GM18505 (cell line): ENCODE data around the gene ZMIZ1.

Experiments
- ATAC-seq: cut with Tn5 transposase; IDR thresholded peaks from one replicate; pipeline ENCODE4 v1.9.1; 2021; ENCODE audit not compliant: unreplicated experiment
- POLR2A ChIP-seq: IDR thresholded peaks from 4 replicates; pipeline ENCODE4 v1.6.1; 2011; ENCODE audit warnings: borderline replicate concordance; ENCODE audit not compliant: insufficient read depth, insufficient read length; ENCODE audit errors: extremely low read depth

Gene ZMIZ1

GRCh38 chr10:79246209-79246581 is 177.4 kb downstream of the ZMIZ1 start:
- TF ChIP-seq POLR2A, result peak; percentile 29
- no peak for ATAC-seq

DNA sequence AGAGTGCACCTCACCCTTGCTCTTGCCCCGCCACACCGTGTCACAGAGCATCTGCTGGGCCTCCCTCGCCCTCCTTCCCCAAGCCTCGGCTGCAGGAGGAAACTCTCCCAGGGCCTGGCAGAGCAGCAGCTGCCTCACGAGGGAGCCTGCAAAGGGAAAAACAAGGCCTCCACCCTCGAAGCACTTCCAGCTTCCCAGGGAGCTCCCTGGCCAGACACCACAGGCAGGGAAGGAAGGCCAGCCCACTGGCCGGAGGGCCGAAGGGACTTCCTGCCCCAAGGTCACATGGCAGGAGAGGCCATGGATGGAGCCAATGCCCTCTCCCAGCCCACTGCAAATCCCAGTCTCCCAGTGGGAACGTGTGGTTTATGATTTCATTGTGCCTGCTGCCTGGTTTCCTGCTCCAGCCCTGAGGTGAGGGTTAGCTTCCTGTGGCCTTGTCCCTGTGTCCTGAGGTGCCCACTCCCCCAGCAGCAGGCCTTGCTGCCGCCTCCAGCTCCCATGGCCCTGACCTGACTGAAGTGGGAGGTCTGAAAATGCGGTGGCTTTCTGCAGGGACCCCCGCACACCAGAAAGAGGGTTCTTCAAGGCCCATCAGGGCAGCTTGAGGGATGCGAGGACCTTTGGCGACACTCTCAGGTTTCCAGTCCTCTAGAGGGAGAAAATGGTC is 178.0 kb downstream of the ZMIZ1 start:
- ATAC-seq, result no peak
- no peak for TF ChIP-seq POLR2A

DNA sequence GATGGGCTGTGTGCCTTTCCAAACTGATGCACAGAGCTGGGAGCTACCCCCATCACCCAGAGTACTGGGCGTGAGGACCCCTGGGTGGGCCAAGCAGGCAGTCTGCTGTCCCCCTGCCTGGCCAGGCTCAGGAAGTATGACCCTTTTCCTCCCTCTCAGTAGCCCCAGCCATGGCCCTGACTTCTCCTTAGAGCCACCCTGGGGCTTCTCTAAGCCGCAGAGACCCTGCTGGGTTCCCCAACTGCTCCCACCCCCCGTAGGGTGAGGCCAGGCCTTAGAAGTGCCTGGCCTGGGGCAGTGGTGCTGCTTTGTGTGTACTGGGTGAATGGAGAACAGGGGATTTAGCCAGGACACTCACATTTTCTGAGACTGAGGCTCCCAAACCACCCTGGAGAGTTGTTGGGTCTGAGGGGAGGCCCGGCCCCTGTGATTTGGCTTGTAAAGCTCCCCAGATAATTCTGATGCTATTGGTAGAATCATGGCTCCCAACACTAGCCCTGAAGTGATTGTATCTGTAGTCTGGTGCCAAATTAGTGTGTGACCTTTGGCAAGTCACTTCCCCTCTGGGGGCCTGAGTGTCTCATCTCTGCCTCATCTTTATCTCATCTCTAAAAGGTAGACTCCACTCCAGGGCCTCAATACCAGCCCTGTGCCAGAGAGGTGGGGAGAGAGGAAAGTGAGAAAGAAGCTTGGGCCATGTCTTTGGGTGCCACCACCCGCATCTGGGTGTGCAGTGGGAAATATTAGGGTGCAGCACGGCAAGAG is 178.8 kb downstream of the ZMIZ1 start:
- TF ChIP-seq POLR2A, result no peak
- no peak for ATAC-seq

DNA sequence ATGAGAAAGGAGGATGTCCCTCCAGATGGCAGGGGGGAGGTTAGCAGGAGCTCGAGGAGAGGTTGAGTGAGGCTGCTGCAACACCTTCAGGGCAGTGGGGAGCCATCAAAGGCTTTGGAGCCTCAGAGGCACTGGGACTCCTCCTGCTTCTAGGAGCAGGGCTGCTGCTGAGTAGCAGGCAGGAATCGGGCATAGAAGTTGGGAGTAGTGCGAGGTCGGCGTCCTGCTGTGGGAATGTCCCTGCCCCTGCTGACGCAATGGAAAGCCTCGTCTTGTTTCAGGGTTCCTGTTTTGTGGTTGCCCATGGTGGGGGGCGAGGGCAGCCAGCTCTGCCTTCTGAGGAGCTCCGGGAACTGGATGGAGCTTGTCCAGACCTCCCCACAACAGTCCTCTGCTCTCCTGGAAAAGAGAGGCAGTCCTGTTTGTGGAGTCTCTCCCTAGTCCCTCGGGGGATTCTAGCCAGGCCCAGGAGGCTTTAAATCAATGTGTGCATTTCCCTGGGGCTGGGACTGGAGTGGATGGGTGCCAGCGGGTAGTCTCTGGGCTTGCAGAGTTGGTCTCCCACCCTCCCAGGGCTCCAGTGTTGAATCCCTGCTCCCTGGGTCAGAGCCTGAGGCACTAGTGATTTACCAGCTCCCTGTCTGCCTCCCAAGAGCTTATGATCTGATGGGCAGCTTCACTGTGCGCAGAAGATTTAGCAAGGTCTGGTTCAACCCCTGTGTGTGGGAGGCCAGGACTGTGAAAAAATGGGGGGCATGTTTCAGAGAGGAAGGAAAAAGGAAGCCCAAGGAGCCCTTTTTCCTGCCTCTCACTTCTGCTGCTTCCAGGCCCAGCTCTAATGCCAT is 179.8 kb downstream of the ZMIZ1 start:
- no peak for ATAC-seq
- peak; percentile 63 for TF ChIP-seq POLR2A

DNA sequence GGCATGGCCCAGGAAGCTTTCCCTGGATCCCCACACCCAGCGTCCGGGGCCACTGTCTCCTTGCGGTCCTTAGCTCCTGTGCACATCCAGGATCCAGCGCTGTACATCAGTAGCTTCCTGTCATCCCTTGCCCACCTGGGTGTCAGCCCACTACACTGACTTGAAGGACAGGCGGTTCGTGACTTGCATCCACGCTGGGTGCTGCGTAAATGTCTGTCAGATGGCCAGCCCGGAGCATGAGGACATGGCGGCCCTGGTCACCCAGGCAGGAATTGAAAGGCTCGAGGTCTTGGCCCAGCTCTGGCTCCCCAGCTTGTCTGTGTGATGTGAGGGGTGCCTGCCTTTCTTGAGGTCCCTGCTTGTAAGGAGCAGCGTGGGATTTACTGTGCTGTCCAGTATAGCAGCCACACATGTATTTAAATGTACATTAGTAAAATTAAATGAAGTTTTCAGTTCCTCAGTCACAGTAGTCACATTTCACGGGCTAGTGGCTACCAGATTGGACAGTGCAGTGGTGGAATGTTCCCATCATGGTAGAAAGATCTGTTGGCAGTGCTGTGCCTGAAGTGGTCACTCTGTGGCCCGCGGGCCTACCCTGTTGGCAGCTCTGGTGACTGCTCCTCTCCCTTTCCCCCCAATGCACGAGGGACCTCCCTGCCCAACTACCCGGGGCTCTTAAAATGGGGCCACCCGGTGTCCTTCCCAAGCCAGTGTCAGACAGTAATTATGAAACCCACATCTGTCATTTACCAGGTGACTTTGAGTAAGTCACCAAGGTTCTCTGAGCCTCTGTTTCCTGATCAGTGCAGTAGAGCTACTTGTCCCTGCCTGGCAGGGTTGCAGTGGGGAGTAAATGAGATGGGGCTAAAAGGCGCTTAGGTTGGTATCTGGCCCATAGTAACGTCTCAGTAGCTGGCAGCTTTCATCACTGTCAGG is 180.7 kb downstream of the ZMIZ1 start:
- peak; percentile 39 for TF ChIP-seq POLR2A
- ATAC-seq, result peak; percentile 68

GRCh38 chr10:79250259-79250658 is 181.5 kb downstream of the ZMIZ1 start:
- peak; percentile 48 for TF ChIP-seq POLR2A
- peak; percentile 22 for ATAC-seq

DNA sequence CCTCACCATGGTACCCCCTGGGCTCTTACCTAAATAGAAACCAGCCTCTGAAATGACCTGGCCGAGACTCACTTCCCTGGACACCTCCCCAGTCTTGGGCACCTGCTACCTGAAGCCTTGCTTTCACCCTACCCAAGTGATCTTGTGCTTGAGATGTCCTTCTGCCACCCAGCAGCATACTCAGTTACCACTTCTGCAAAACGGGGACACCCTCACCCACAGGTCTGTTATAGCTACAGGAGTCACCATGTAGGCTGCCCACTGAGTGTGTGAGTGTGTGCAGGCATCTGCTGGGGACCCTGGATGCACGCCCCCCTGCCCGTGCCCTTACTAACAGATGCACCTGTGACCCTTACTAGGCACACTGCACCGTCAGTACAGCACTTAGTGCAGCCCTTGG is 183.7 kb downstream of the ZMIZ1 start:
- no peak for TF ChIP-seq POLR2A

GRCh38 chr10:79252971-79253370 is 184.2 kb downstream of the ZMIZ1 start:
- ATAC-seq, result no peak
- TF ChIP-seq POLR2A, result peak; percentile 10

More for the DNA sequence above, 183.7 kb downstream of the ZMIZ1 start:
- ATAC-seq, result no peak

DNA sequence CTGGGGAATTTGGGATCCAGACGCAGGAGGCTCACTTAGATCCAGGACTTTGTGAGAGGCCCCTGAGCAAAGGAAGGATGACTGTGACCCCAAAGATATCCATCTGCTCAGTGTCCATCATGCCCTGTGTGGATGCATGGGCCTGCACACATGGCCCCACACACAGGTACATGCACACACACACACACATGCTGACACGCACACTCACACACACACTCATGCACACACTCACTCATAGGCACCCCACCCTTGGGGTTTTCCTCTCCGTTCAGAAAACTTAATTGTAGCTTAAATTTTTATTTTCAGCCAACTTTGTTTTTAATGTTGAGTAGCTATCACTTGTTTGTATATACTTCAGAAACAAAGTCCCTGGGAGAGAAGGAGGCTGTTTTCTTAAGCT is 184.9 kb downstream of the ZMIZ1 start:
- ATAC-seq, result no peak
- TF ChIP-seq POLR2A, result no peak

GRCh38 chr10:79254333-79255006 is 185.7 kb downstream of the ZMIZ1 start:
- ATAC-seq, result no peak
- no peak for TF ChIP-seq POLR2A

GRCh38 chr10:79255007-79255507 is 186.3 kb downstream of the ZMIZ1 start:
- ATAC-seq, result no peak
- TF ChIP-seq POLR2A, result no peak
